ENCODE data around the gene PRSS12.

PRSS12 gene

GRCh38 chr4:118331352-118331751, 21.5 kb downstream of the PRSS12 start:
- TF ChIP-seq, protein P1, sequence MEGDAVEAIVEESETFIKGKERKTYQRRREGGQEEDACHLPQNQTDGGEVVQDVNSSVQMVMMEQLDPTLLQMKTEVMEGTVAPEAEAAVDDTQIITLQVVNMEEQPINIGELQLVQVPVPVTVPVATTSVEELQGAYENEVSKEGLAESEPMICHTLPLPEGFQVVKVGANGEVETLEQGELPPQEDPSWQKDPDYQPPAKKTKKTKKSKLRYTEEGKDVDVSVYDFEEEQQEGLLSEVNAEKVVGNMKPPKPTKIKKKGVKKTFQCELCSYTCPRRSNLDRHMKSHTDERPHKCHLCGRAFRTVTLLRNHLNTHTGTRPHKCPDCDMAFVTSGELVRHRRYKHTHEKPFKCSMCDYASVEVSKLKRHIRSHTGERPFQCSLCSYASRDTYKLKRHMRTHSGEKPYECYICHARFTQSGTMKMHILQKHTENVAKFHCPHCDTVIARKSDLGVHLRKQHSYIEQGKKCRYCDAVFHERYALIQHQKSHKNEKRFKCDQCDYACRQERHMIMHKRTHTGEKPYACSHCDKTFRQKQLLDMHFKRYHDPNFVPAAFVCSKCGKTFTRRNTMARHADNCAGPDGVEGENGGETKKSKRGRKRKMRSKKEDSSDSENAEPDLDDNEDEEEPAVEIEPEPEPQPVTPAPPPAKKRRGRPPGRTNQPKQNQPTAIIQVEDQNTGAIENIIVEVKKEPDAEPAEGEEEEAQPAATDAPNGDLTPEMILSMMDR (IDR thresholded peaks at IDR 0.05): no peak
- no peaks in the 10 kb centered on the region for H3K27me3 ChIP-seq
- no peak for DNase-seq
- intact Hi-C loops (cut with DNase I; ENCODE audit: low total_unique reads): no loop called here
- no peaks in the 10 kb centered on the region for H3K9me3 ChIP-seq
- no peak overlapping the region for H3K27ac ChIP-seq
- H3K36me3 ChIP-seq: no peaks in the 10 kb centered on the region
- no peak overlapping the region for H3K4me3 ChIP-seq
- no peaks in the 10 kb centered on the region for H3K4me1 ChIP-seq

- Histone ChIP-seq H3K9me3 (no peaks in the 10 kb centered on the region), H3K4me3 (no peak overlapping the region), H3K36me3 (no peaks in the 10 kb centered on the region), H3K27me3 (no peaks in the 10 kb centered on the region), H3K4me1 (no peaks in the 10 kb centered on the region), H3K27ac (no peak overlapping the region)
- intact Hi-C loops (cut with DNase I; ENCODE audit: low total_unique reads): no loop called here
- no peak for DNase-seq
- TF ChIP-seq, protein P1 (IDR thresholded peaks at IDR 0.05): no peak
Observed at GRCh38 chr4:118329849-118330248, 23.0 kb downstream of the PRSS12 start.

GRCh38 chr4:118327554-118328241, 25.1 kb downstream of the PRSS12 start:
- no peak overlapping the region for H3K27ac ChIP-seq
- DNase-seq: no peak
- TF ChIP-seq, protein P1 (IDR thresholded peaks at IDR 0.05): no peak
- H3K4me1 ChIP-seq: no peaks in the 10 kb centered on the region
- intact Hi-C loops (cut with DNase I; ENCODE audit: low total_unique reads): no loop called here
- H3K4me3 ChIP-seq: no peak overlapping the region
- H3K36me3 ChIP-seq: no peaks in the 10 kb centered on the region
- H3K27me3 ChIP-seq: no peaks in the 10 kb centered on the region
- H3K9me3 ChIP-seq: no peaks in the 10 kb centered on the region

DNA sequence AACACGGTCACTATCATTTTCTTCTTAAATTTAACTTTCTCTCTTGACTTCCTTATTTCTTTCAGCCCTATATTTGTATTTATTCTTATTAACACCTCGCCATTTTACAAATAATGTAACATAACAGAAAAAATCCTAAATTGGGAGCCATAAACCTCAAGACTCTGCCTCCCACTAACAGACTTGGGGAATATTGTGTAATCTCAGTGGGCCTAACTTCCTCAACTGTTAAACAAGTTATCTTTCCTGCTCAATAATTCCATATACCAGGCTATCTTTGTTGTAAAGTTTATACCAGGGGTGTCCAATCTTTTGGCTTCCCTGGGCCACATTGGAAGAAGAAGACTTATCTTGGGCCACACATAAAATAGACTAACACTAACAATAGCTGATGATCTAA, 26.2 kb downstream of the PRSS12 start:
- H3K4me3 ChIP-seq: no peak overlapping the region
- no peaks in the 10 kb centered on the region for H3K4me1 ChIP-seq
- TF ChIP-seq, protein P1 (IDR thresholded peaks at IDR 0.05): no peak
- no peak overlapping the region for H3K27ac ChIP-seq
- intact Hi-C loops (cut with DNase I; ENCODE audit: low total_unique reads): no loop called here
- DNase-seq: no peak
- no peaks in the 10 kb centered on the region for H3K9me3 ChIP-seq
- H3K36me3 ChIP-seq: no peaks in the 10 kb centered on the region
- no peaks in the 10 kb centered on the region for H3K27me3 ChIP-seq

- H3K27ac ChIP-seq: no peak overlapping the region
- TF ChIP-seq, protein P1 (IDR thresholded peaks at IDR 0.05): no peak
- H3K4me3 ChIP-seq: no peak overlapping the region
- no peak for DNase-seq
- no peaks in the 10 kb centered on the region for H3K36me3 ChIP-seq
- H3K27me3 ChIP-seq: peaks cover 0 to under 1% of the 10 kb centered on the region in 2 donors
- intact Hi-C loops (cut with DNase I; ENCODE audit: low total_unique reads): no loop called here
- no peaks in the 10 kb centered on the region for H3K4me1 ChIP-seq
- H3K9me3 ChIP-seq: no peaks in the 10 kb centered on the region
Observed at GRCh38 chr4:118325431-118325830, 27.4 kb downstream of the PRSS12 start.
